Measurements from ENCODE around the gene TTLL11.
"Not testable (repeated sequence)": the region's sequence is repeated elsewhere in the genome, so short reads cannot be mapped to it uniquely, and the experiment has no call there.

TTLL11 gene

DNA sequence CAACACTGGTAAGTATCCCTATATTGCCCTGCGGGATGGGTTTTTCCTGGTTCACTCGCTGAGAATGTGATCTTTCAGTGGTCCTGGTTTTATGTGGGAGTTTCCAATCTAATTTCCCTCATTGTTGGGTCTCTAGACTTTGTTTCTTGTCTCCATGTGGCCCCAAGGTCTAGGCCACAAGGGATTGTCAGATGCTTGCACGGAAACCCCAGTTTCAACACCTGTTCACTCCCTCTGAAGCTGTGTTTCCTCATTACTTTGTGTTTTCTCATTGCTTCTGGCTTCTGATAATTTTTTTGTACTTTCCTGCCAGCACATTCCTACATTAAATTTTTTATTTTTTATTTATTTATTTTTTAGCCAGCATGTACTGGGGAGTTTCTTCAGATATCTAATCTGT, 191.5 kb downstream of the TTLL11 start:
- Histone ChIP-seq H3K4me1 (ENCODE audit: control insufficient read depth, insufficient read depth, low read length) (no peaks in the 10 kb centered on the region), H3K36me3 (ENCODE audit: control insufficient read depth in 2 of 2, insufficient read depth in 2 of 2, low read length in 2 of 2) (no peaks in the 10 kb centered on the region), H3K27me3 (ENCODE audit: control insufficient read depth in 1 of 2, insufficient read depth in 2 of 2, low read length in 2 of 2) (no peaks in the 10 kb centered on the region), H3K9me3 (ENCODE audit: control insufficient read depth in 2 of 2, low read length in 2 of 2) (no peaks in the 10 kb centered on the region), H3K4me3 (ENCODE audit: low read length in 2 of 2) (no peak overlapping the region), H3K9ac (ENCODE audit: low read length in 2 of 2) (no peak overlapping the region), H3K27ac (ENCODE audit: low read length) (no peak overlapping the region)

DNA sequence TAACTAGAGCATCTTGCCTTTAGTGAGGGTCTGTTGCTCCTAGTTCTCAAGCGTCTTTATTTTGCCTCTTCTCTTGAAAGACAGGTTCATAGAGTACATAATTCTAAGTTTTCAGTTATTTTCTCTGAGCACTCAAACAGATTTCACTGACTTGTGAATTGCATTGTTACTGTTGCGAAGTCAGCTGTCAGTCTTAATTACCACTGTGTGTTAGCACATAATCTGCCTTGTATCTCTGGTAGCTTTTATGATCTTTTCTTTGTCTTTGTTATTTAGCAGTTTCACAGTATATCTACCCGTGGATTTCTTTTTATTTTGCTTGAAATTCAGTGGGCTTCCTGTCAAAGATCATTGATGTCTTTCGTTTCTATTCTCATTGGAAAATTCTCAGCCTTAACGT, 192.9 kb downstream of the TTLL11 start:
- no peak overlapping the region for H3K9ac ChIP-seq (ENCODE audit: low read length in 2 of 2)
- H3K4me3 ChIP-seq (ENCODE audit: low read length in 2 of 2) = no peak overlapping the region
- peaks cover 3% of the 10 kb centered on the region in 2 donors for H3K36me3 ChIP-seq (ENCODE audit: control insufficient read depth in 2 of 2, insufficient read depth in 2 of 2, low read length in 2 of 2)
- H3K9me3 ChIP-seq (ENCODE audit: control insufficient read depth in 2 of 2, low read length in 2 of 2) = no peaks in the 10 kb centered on the region
- no peaks in the 10 kb centered on the region for H3K4me1 ChIP-seq (ENCODE audit: control insufficient read depth, insufficient read depth, low read length)
- no peaks in the 10 kb centered on the region for H3K27me3 ChIP-seq (ENCODE audit: control insufficient read depth in 1 of 2, insufficient read depth in 2 of 2, low read length in 2 of 2)
- H3K27ac ChIP-seq (ENCODE audit: low read length) = no peak overlapping the region

DNA sequence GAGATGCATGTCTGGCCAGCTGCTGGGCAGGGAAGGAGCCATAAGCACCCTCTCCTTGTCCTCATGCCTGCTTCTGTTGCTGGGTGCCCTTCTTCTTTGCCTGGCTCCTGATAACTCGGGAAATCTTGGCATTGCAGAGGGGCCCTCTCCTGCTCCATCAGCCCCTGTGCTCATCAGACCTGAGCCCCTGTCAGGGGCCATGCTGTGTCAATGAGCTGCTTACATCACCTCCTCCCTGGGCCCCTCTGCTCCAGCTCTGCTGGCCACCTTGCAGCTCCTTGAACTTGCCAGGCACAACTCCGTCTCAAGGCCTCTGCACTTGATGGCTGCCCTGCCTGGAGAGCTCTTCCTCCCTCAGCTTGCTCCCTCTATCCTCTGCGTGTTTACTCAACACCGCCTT, 194.3 kb downstream of the TTLL11 start:
- Histone ChIP-seq H3K9ac (ENCODE audit: low read length in 2 of 2) (no peak overlapping the region), H3K27me3 (ENCODE audit: control insufficient read depth in 1 of 2, insufficient read depth in 2 of 2, low read length in 2 of 2) (no peaks in the 10 kb centered on the region), H3K4me3 (ENCODE audit: low read length in 2 of 2) (no peak overlapping the region), H3K36me3 (ENCODE audit: control insufficient read depth in 2 of 2, insufficient read depth in 2 of 2, low read length in 2 of 2) (peaks cover 4 to 5% of the 10 kb centered on the region in 2 donors), H3K27ac (ENCODE audit: low read length) (no peak overlapping the region), H3K4me1 (ENCODE audit: control insufficient read depth, insufficient read depth, low read length) (no peaks in the 10 kb centered on the region), H3K9me3 (ENCODE audit: control insufficient read depth in 2 of 2, low read length in 2 of 2) (no peaks in the 10 kb centered on the region)

DNA sequence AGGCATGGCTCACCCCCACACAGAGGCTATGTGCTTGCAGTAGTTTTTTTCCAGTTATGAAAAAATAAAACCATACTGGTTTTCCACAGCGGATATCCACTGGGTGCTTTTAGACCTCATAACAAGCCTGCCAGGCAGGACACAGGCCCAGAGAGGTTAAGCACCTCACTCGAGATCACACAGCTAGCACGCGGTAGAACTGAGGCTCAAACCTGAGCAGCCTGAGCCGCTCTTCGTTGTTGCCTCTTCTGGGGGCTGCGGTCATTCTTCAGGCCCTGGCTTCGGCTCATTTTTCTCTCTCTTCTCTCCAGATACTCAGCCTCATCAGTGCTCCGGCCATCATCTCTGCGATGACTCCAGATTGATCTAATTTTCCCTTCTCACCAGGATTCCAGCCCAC, 196.0 kb downstream of the TTLL11 start:
- H3K27me3 ChIP-seq (ENCODE audit: control insufficient read depth in 1 of 2, insufficient read depth in 2 of 2, low read length in 2 of 2) = no peaks in the 10 kb centered on the region
- H3K27ac ChIP-seq (ENCODE audit: low read length) = no peak overlapping the region
- H3K9ac ChIP-seq (ENCODE audit: low read length in 2 of 2) = no peak overlapping the region
- H3K4me3 ChIP-seq (ENCODE audit: low read length in 2 of 2) = no peak overlapping the region
- H3K9me3 ChIP-seq (ENCODE audit: control insufficient read depth in 2 of 2, low read length in 2 of 2) = no peaks in the 10 kb centered on the region
- H3K36me3 ChIP-seq (ENCODE audit: control insufficient read depth in 2 of 2, insufficient read depth in 2 of 2, low read length in 2 of 2) = peaks cover 4 to 9% of the 10 kb centered on the region in 2 donors
- H3K4me1 ChIP-seq (ENCODE audit: control insufficient read depth, insufficient read depth, low read length) = no peaks in the 10 kb centered on the region

DNA sequence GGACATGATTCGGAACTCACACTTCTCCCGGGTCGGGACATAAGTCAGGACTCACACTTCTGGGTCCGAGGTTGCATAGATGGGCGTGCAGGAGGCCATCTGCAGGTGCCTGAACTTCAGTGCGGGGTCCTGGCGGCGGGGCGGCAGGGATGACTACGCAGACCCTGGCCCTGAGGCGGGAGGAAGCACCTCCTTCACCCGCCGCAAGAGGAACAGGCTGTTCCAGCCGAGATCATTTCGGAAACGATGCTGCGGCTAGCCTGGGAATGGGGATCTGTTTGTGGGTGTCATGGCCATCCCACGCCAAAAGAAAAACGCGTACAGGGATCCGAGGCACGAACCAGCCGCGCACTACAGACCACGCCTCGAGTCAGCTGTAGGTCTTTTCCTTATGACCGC, 196.6 kb downstream of the TTLL11 start:
- no peak overlapping the region for H3K27ac ChIP-seq (ENCODE audit: low read length)

DNA sequence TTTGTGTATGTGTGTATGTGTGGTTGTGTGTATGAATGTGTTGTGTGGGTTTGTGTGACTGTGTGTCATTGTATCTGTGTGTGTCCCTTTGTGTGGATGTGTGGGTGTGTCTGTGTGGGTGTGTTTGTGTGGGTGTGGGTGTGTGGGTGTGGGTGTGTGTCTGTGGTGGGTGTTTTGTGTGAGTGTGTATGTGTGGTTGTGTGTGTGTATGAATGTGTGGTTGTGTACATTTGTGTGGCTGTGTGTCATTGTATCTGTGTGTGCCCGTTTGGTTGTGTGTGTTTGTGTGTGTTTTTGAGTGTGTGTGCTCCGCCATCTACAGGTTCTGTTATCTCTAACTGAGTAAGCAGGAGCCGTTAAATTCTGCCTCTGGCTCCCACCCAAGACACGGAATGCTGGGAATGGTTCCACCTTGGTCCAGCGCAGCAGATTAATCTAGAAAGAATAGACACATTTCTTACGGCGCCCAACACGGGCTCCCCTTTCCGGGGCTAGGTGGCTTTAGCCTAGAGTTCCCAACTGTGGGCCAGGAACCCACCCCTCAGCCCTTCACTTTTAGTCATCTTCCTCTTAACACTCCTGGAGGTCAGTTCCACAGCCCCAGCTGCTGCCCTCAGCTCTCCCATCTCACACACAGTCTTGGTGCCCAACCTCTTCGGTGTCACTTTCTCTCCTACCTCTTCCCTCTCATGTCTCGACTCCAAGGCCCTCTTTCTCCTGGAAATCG, 197.1 kb downstream of the TTLL11 start:
- Histone ChIP-seq H3K9ac (ENCODE audit: low read length in 2 of 2) (no peak overlapping the region), H3K27me3 (ENCODE audit: control insufficient read depth in 1 of 2, insufficient read depth in 2 of 2, low read length in 2 of 2) (no peaks in the 10 kb centered on the region), H3K4me1 (ENCODE audit: control insufficient read depth, insufficient read depth, low read length) (no peaks in the 10 kb centered on the region), H3K36me3 (ENCODE audit: control insufficient read depth in 2 of 2, insufficient read depth in 2 of 2, low read length in 2 of 2) (peaks cover 4 to 9% of the 10 kb centered on the region in 2 donors), H3K9me3 (ENCODE audit: control insufficient read depth in 2 of 2, low read length in 2 of 2) (no peaks in the 10 kb centered on the region), H3K27ac (ENCODE audit: low read length) (no peak overlapping the region), H3K4me3 (ENCODE audit: low read length in 2 of 2) (no peak overlapping the region)

More for the DNA sequence above, 196.6 kb downstream of the TTLL11 start:
- Histone ChIP-seq H3K9ac (ENCODE audit: low read length in 2 of 2) (no peak overlapping the region), H3K4me1 (ENCODE audit: control insufficient read depth, insufficient read depth, low read length) (no peaks in the 10 kb centered on the region), H3K4me3 (ENCODE audit: low read length in 2 of 2) (no peak overlapping the region), H3K9me3 (ENCODE audit: control insufficient read depth in 2 of 2, low read length in 2 of 2) (no peaks in the 10 kb centered on the region), H3K36me3 (ENCODE audit: control insufficient read depth in 2 of 2, insufficient read depth in 2 of 2, low read length in 2 of 2) (peaks cover 4 to 9% of the 10 kb centered on the region in 2 donors), H3K27me3 (ENCODE audit: control insufficient read depth in 1 of 2, insufficient read depth in 2 of 2, low read length in 2 of 2) (no peaks in the 10 kb centered on the region)

DNA sequence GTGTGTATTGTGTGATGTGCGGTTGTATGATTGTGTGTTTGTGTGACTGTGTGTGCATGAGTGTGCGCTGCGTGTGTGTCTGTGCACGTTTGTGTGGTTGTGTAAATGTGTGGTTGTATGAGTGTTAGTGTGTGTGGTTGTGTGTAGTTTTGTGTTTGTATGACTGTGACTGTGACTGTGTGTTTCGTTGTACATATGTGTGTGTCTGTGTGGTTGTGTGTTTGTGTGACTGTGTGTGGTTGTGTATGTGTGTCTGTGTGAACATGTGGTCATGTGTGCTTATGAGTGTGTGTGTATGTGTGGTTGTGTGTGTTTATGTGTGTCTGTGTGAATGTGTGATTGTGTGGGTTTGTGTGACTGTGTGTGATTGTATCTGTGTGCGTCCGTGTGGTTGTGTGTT, 197.8 kb downstream of the TTLL11 start:
- no peaks in the 10 kb centered on the region for H3K4me1 ChIP-seq (ENCODE audit: control insufficient read depth, insufficient read depth, low read length)
- H3K4me3 ChIP-seq (ENCODE audit: low read length in 2 of 2) = no peak overlapping the region
- H3K27ac ChIP-seq (ENCODE audit: low read length) = no peak overlapping the region

DNA sequence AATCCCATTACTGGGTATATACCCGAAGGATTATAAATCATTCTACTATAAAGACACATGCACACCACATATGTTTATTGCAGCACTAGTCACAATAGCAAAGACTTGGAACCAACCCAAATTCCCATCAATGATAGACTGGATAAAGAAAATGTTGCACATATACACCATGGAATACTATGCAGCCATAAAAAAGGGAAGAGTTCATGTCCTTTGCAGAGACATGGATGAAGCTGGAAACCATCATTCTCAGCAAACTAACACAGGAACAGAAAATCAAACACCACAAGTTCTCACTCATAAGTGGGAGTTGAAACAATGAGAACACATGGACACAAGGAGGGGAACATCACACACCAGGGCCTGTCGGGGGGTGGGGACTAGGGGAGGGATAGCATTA, 198.7 kb downstream of the TTLL11 start:
- H3K36me3 ChIP-seq (ENCODE audit: control insufficient read depth in 2 of 2, insufficient read depth in 2 of 2, low read length in 2 of 2); H3K27me3 ChIP-seq (ENCODE audit: control insufficient read depth in 1 of 2, insufficient read depth in 2 of 2, low read length in 2 of 2); H3K4me3 ChIP-seq (ENCODE audit: low read length in 2 of 2); H3K27ac ChIP-seq (ENCODE audit: low read length); H3K9me3 ChIP-seq (ENCODE audit: control insufficient read depth in 2 of 2, low read length in 2 of 2); H3K9ac ChIP-seq (ENCODE audit: low read length in 2 of 2); H3K4me1 ChIP-seq (ENCODE audit: control insufficient read depth, insufficient read depth, low read length): not testable (repeated sequence)

More for the DNA sequence above, 197.8 kb downstream of the TTLL11 start:
- H3K9ac ChIP-seq (ENCODE audit: low read length in 2 of 2) = no peak overlapping the region
- H3K36me3 ChIP-seq (ENCODE audit: control insufficient read depth in 2 of 2, insufficient read depth in 2 of 2, low read length in 2 of 2) = peaks cover 4 to 9% of the 10 kb centered on the region in 2 donors
- no peaks in the 10 kb centered on the region for H3K9me3 ChIP-seq (ENCODE audit: control insufficient read depth in 2 of 2, low read length in 2 of 2)
- no peaks in the 10 kb centered on the region for H3K27me3 ChIP-seq (ENCODE audit: control insufficient read depth in 1 of 2, insufficient read depth in 2 of 2, low read length in 2 of 2)

DNA sequence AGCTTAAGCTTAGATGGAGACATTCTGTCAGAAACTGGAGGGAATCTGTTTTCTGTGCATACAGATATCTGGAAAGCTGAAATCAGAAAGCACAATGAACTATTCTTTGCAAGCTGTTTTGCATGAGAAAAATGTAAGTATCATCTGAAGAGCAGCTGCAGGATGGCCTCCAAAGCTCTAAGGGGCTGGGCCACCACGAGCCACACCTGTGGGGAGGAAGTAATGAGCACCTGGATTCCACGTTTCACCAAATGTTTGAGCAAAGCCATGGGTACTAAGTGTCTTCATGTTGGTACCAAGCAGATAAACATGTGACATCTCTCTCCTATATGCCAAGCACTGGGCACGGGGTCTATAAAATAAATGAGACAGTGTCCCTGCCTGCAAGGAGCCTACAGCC, 199.3 kb downstream of the TTLL11 start:
- Histone ChIP-seq H3K9ac (ENCODE audit: low read length in 2 of 2) (no peak overlapping the region), H3K27ac (ENCODE audit: low read length) (no peak overlapping the region), H3K36me3 (ENCODE audit: control insufficient read depth in 2 of 2, insufficient read depth in 2 of 2, low read length in 2 of 2) (peaks cover 4 to 9% of the 10 kb centered on the region in 2 donors), H3K4me3 (ENCODE audit: low read length in 2 of 2) (no peak overlapping the region), H3K4me1 (ENCODE audit: control insufficient read depth, insufficient read depth, low read length) (no peaks in the 10 kb centered on the region), H3K9me3 (ENCODE audit: control insufficient read depth in 2 of 2, low read length in 2 of 2) (no peaks in the 10 kb centered on the region), H3K27me3 (ENCODE audit: control insufficient read depth in 1 of 2, insufficient read depth in 2 of 2, low read length in 2 of 2) (no peaks in the 10 kb centered on the region)

DNA sequence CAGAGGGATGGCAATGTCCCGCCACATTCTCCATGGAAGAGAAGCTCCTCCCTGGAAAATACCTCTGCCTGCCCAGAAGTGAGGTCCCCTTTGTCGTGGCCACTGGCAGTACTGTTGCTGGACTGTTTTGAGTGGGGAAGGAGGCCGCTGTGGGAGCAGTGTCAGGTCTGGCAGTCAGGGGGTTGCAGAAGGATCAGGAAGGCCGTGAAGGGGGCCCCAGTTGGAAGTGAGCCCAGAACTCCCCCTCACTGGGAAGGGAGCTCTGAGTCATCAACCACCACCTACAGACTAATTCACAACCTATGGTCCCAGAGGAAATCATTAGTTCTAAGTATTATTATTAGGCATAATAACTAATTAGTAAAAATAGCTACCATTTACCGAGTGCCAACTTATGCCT, 200.4 kb downstream of the TTLL11 start:
- H3K9ac ChIP-seq (ENCODE audit: low read length in 2 of 2) = no peak overlapping the region
- H3K4me3 ChIP-seq (ENCODE audit: low read length in 2 of 2) = no peak overlapping the region
- no peaks in the 10 kb centered on the region for H3K27me3 ChIP-seq (ENCODE audit: control insufficient read depth in 1 of 2, insufficient read depth in 2 of 2, low read length in 2 of 2)
- H3K9me3 ChIP-seq (ENCODE audit: control insufficient read depth in 2 of 2, low read length in 2 of 2) = no peaks in the 10 kb centered on the region
- H3K4me1 ChIP-seq (ENCODE audit: control insufficient read depth, insufficient read depth, low read length) = no peaks in the 10 kb centered on the region
- no peak overlapping the region for H3K27ac ChIP-seq (ENCODE audit: low read length)
- peaks cover 4 to 9% of the 10 kb centered on the region in 2 donors for H3K36me3 ChIP-seq (ENCODE audit: control insufficient read depth in 2 of 2, insufficient read depth in 2 of 2, low read length in 2 of 2)

DNA sequence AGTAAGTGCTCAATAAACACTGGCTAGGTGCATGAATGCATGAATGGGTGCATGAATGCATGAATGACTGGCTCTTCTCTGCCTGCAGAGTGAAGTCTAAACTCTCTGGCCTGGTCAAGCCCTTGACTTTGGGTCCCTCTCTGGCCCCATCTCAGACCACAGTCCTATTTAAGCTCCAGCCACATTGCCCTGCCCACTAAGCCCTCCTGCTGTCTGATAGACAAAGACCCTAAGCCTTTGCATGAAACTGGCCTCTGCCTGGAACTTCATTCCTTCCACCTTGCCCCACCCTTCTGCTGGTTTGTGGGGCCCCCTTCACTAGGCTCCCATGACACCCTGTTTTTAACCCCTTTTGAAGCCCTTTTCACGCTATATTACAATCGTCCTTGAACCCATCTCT, 202.4 kb downstream of the TTLL11 start:
- H3K27me3 ChIP-seq (ENCODE audit: control insufficient read depth in 1 of 2, insufficient read depth in 2 of 2, low read length in 2 of 2) = no peaks in the 10 kb centered on the region
- no peaks in the 10 kb centered on the region for H3K9me3 ChIP-seq (ENCODE audit: control insufficient read depth in 2 of 2, low read length in 2 of 2)
- no peak overlapping the region for H3K9ac ChIP-seq (ENCODE audit: low read length in 2 of 2)
- H3K27ac ChIP-seq (ENCODE audit: low read length) = no peak overlapping the region
- H3K4me1 ChIP-seq (ENCODE audit: control insufficient read depth, insufficient read depth, low read length) = no peaks in the 10 kb centered on the region
- H3K36me3 ChIP-seq (ENCODE audit: control insufficient read depth in 2 of 2, insufficient read depth in 2 of 2, low read length in 2 of 2) = peaks cover 4 to 9% of the 10 kb centered on the region in 2 donors
- no peak overlapping the region for H3K4me3 ChIP-seq (ENCODE audit: low read length in 2 of 2)
